ENCODE measurements around the gene TXLNA.
A peak's percentile ranks its signal among the peaks of the same experiment; 100 is the strongest.
"Not testable (repeated sequence)": the region's sequence is repeated elsewhere in the genome, so short reads cannot be mapped to it uniquely, and the experiment has no call there.

TXLNA gene

DNA sequence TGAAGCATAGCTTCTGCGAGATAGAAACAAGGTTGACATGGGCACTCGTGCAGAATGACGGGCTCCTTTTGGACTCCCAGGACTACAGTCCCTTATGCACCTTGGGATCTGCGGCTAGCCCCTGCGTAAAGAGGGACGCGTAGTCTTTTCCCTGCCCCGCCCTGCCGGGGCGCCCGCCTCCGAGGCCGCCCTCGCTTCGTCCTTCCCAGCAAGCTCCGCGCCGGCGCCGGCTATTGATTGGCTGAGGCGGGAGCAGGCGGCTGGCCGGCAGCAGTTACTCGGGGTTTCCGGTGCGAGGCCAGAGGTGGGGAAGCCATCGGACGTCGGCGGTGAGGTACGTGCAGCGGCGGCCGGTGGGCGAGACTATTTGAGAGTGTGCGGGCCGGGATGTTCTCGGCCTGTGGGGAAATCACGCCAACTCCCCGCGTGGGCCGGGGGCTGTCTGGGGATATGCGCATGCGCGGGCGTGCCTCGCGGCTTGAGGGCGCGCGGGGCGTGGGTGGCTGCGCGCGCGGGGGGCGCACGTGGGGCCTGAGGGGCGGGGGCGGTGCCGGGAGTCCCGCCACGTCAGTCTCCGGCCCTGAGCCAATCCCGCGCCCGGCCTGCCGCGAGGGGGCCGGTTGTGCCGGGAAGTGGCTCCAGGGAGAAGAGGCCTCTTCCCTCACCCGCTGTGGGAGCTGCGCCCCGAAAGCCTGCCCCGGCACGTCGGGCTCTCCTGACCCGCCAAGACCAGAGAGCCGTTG lies at the start of gene TXLNA:
TSS of gene TXLNA (plus strand) at position 233 of the 743 bp plus-strand sequence. CDS start 671 bp downstream, outside the sequence.
- TF ChIP-seq, protein P1, sequence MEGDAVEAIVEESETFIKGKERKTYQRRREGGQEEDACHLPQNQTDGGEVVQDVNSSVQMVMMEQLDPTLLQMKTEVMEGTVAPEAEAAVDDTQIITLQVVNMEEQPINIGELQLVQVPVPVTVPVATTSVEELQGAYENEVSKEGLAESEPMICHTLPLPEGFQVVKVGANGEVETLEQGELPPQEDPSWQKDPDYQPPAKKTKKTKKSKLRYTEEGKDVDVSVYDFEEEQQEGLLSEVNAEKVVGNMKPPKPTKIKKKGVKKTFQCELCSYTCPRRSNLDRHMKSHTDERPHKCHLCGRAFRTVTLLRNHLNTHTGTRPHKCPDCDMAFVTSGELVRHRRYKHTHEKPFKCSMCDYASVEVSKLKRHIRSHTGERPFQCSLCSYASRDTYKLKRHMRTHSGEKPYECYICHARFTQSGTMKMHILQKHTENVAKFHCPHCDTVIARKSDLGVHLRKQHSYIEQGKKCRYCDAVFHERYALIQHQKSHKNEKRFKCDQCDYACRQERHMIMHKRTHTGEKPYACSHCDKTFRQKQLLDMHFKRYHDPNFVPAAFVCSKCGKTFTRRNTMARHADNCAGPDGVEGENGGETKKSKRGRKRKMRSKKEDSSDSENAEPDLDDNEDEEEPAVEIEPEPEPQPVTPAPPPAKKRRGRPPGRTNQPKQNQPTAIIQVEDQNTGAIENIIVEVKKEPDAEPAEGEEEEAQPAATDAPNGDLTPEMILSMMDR (IDR thresholded peaks at IDR 0.05; ENCODE audit: control insufficient read depth, extremely low read depth, insufficient read depth): no peak
- peak within 1 kb of the TSS; percentile 71 for H3K4me3 ChIP-seq (ENCODE audit: low read depth, low read length)
- peak; percentile 59 for DNase-seq (ENCODE audit: low read depth)

DNA sequence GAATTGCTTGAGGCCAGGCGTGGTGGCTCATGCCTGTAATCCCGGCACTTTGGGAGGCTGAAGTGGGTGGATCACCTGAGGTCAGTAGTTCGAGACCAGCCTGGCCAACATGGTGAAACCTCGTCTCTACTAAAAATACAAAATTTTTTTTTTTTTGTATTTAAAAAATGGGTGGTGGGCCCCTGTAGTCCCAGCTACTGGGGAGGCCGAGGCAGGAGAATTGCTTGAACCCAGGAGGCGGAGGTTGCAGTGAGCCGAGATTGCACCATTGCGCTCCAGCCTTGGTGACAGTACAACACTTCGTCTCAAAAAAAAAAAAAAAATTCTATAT lies 45.6 kb upstream of the TXLNA start:
- not testable (repeated sequence) for H3K4me3 ChIP-seq (ENCODE audit: low read depth, low read length)

DNA sequence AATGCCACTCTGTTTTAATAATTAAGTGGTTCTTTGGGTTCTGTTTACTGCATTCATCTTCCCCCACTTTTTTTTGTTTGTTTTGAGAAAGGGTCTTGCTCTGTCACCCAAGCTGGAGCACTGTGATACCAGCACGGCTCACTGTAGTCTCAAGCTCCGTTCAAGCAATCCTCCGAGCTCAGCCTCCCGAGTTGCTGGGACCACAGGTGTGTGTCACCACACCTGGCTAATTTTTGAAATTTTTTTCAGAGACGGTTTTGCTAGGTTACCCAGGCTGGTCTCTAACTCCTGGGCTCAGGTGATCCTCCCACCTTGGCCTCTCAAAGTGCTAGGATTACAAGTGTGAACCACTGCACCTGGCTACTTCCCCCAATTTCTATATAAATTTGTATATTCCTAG lies 42.4 kb upstream of the TXLNA start:
- TF ChIP-seq, protein P1 (IDR thresholded peaks at IDR 0.05; ENCODE audit: control insufficient read depth, extremely low read depth, insufficient read depth): no peak
- no peak for DNase-seq (ENCODE audit: low read depth)
- no peak overlapping the region for H3K4me3 ChIP-seq (ENCODE audit: low read depth, low read length)

More for the DNA sequence above, 45.6 kb upstream of the TXLNA start:
- not testable (repeated sequence) for DNase-seq (ENCODE audit: low read depth)

DNA sequence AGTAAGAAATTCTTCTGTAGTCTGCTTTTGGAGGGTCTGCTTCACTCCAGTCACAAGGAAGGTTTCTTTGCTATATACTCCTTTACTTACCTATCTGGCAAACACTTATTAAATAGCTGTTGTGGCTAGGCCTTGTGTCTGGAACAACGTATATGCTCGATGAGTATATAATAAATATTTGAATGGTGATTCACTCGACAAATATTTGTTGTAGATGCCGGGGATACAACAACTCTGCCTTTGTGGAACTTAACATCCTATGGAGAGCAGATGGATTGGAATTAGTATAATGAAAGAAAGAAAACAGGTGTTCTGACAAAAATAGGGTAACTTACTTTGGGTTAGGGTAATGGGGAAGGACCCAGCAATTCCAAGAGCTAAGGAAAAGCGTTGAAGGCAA lies 40.5 kb upstream of the TXLNA start:
- TF ChIP-seq, protein P1 (IDR thresholded peaks at IDR 0.05; ENCODE audit: control insufficient read depth, extremely low read depth, insufficient read depth): no peak

DNA sequence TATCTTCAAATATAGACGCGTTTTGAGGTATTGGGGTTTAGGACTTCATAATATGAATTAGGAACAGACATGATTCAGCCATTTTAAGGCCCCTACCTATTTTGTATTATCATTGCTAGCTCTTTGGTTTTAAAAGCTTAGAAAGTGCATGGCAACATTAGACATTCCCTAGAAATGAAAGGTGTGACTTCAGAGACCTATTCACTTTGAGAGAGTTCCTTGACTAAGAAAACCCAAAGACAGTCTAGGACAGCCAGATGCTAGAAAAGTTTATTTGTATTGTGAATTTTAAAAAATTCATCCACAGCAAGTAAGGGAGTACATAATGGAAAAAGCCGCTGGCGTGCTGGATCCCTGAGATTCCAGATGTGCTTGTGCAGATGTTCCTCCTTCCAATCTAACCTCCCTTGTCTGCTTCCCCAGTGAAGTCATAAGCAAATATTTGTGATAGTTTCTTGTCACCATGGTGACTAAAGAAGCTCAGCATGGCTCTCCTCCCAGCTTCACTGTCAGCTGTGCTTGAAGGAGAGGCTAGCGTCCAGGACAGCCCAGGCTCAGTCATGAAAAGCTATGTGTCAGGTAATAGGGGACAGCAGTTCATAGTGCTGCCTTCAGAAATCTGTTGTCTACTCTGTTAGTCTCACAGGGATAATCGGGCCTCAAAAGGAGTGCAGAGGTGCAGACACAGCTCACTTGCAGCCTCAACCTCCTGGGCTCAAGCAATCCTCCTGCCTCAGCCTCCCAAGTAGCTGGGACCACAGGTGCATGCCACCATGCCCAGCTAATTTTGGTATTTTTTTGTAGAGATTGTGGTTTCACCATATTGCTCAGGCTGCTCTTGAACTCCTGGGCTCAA lies 36.8 kb upstream of the TXLNA start:
- peak; percentile 82 for DNase-seq (ENCODE audit: low read depth)
- TF ChIP-seq, protein P1 (IDR thresholded peaks at IDR 0.05; ENCODE audit: control insufficient read depth, extremely low read depth, insufficient read depth): no peak
- no peak overlapping the region for H3K4me3 ChIP-seq (ENCODE audit: low read depth, low read length)

More for the DNA sequence above, 40.5 kb upstream of the TXLNA start:
- no peak overlapping the region for H3K4me3 ChIP-seq (ENCODE audit: low read depth, low read length)
- peak; percentile 33 for DNase-seq (ENCODE audit: low read depth)

DNA sequence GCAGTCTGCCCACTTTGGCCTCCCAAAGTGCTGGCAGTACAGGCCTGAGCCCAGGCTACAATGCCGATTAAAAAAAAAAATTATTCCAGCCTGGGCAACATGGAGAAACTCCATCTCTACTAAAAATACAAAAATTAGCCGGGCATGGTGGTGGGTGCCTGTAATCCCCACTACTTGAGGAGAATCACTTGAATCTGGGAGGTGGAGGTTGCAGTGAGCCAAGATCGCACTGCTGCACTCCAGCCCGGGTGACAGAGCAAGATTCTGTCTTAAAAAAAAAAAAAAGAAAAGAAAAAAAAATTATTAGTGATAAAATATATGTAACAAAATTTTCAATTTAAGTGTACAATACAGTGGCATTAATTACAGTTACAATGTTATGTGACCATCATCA lies 36.2 kb upstream of the TXLNA start:
- not testable (repeated sequence) for H3K4me3 ChIP-seq (ENCODE audit: low read depth, low read length); DNase-seq (ENCODE audit: low read depth)

DNA sequence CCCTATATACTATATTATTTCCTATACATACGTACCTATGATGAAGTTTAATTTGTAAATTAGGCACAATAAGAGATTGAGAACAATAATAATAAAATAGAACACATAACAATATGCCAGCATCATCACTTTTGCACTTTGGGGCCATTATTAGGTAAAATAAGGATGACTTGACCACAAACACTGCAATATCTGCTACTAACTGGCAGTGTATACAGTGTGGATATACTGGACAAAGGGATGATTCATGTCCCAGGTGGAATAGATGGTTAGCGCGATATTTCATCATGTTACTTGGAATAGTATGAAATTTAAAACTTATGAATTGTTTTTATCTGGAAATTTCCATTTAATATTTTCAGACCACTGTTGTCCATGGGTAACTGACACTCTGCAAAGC lies 35.4 kb upstream of the TXLNA start:
- no peak for DNase-seq (ENCODE audit: low read depth)
- TF ChIP-seq, protein P1 (IDR thresholded peaks at IDR 0.05; ENCODE audit: control insufficient read depth, extremely low read depth, insufficient read depth): no peak
- no peak overlapping the region for H3K4me3 ChIP-seq (ENCODE audit: low read depth, low read length)

DNA sequence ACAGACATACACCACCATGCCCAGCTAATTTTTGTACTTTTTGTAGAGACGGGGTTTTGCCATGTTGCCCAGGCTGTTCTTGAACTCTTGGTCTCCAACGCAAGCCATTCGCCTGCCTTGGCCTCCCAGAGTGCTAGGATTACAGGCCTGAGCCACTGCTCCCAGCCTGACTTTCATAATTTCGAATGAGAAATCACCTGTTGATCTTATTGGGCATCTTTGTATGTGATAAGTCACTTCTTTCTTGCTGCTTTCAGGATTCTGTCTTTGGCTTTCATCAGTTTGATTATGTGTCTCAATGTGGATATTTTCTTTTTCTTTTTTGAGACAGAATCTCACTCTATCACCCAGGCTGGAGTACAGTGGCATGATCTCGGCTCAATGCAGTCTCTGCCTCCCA lies 31.7 kb upstream of the TXLNA start:
- not testable (repeated sequence) for H3K4me3 ChIP-seq (ENCODE audit: low read depth, low read length); DNase-seq (ENCODE audit: low read depth)
